ENCODE data around the gene FRMPD3.

FRMPD3 gene

GRCh38 chrX:107442914-107443527 is 6.4 kb upstream of the FRMPD3 start:
- TF ChIP-seq, protein P1, sequence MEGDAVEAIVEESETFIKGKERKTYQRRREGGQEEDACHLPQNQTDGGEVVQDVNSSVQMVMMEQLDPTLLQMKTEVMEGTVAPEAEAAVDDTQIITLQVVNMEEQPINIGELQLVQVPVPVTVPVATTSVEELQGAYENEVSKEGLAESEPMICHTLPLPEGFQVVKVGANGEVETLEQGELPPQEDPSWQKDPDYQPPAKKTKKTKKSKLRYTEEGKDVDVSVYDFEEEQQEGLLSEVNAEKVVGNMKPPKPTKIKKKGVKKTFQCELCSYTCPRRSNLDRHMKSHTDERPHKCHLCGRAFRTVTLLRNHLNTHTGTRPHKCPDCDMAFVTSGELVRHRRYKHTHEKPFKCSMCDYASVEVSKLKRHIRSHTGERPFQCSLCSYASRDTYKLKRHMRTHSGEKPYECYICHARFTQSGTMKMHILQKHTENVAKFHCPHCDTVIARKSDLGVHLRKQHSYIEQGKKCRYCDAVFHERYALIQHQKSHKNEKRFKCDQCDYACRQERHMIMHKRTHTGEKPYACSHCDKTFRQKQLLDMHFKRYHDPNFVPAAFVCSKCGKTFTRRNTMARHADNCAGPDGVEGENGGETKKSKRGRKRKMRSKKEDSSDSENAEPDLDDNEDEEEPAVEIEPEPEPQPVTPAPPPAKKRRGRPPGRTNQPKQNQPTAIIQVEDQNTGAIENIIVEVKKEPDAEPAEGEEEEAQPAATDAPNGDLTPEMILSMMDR (IDR thresholded peaks at IDR 0.05; ENCODE audit: low read depth, low read length): no peak
- DNase-seq (ENCODE audit: low read depth, low spot score): no peak
- in situ Hi-C loops (cut with HindIII; ENCODE audit: low sequenced_read_pairs): no loop called here
- H3K4me3 ChIP-seq (ENCODE audit: low read depth, low read length): no peak overlapping the region

GRCh38 chrX:107445146-107445545 is 4.3 kb upstream of the FRMPD3 start:
- H3K4me3 ChIP-seq (ENCODE audit: low read depth, low read length): no peak overlapping the region
- no peak for DNase-seq (ENCODE audit: low read depth, low spot score)
- TF ChIP-seq, protein P1 (IDR thresholded peaks at IDR 0.05; ENCODE audit: low read depth, low read length): no peak
- in situ Hi-C loops (cut with HindIII; ENCODE audit: low sequenced_read_pairs): no loop called here

- H3K4me3 ChIP-seq (ENCODE audit: low read depth, low read length): no peak overlapping the region
- in situ Hi-C loops (cut with HindIII; ENCODE audit: low sequenced_read_pairs): no loop called here
- no peak for DNase-seq (ENCODE audit: low read depth, low spot score)
- TF ChIP-seq, protein P1 (IDR thresholded peaks at IDR 0.05; ENCODE audit: low read depth, low read length): no peak
These were observed 3.8 kb upstream of the FRMPD3 start for GRCh38 chrX:107445631-107446030.

DNA sequence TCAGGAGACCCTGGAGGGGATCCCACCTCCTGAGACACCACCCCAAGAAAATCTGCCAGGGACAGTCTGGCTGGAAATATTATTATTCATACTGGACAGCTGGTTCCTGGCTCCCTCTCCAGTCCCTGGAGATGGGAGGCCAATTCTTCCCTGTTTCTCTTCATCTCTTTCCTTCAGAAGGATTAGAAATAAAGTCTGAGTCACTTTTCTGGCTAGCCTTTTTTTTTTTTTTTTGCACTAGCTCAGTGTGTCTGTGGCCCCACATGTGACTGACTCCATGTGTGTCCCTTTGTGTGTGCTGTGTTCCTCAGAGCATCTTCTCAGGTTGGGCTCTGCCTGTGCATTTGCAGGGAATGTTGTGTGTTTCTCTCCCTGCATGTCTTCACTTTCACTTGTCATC is 1.8 kb upstream of the FRMPD3 start:
- TF ChIP-seq, protein P1 (IDR thresholded peaks at IDR 0.05; ENCODE audit: low read depth, low read length): no peak
- no peak for DNase-seq (ENCODE audit: low read depth, low spot score)
- in situ Hi-C loops (cut with HindIII; ENCODE audit: low sequenced_read_pairs): no loop called here
- no peak overlapping the region for H3K4me3 ChIP-seq (ENCODE audit: low read depth, low read length)

GRCh38 chrX:107448625-107448997 is 841 bp upstream of the FRMPD3 start:
- DNase-seq (ENCODE audit: low read depth, low spot score): no peak
- no peak overlapping the region for H3K4me3 ChIP-seq (ENCODE audit: low read depth, low read length)
- in situ Hi-C loops (cut with HindIII; ENCODE audit: low sequenced_read_pairs): no loop called here
- TF ChIP-seq, protein P1 (IDR thresholded peaks at IDR 0.05; ENCODE audit: low read depth, low read length): no peak

DNA sequence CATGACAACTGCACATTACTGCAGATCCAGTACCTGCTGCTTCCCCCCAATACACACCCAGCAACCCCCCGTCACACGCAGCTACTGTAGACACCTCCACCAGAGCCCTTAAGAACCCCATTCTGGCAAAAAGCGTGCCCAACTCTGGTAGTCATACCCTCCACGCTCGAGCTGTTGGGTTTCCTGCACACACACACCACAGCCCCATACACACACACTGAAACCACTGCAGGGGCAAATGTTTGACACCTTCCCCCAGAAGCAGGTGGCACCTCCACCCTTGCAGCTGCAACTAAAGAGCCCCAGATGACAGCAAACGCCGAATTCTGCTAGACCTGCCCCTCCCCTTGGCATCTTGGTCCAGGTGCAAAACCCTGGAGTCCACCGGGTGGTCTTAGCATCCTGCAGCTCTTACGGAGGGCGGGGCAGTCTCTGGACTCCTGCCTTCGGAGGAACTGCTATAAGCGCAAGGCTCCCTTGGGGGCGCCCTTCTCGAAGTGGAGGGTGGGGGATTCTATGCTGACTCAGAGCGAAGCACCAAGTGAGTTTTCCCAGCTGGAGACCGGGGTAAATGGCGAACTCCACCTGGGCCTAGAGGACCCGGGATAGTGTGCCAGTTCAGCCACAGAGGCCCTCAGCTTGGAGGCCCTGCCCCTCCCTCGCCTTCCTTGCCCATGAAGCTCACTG is 1.5 kb downstream of the FRMPD3 start:
- no peak overlapping the region for H3K4me3 ChIP-seq (ENCODE audit: low read depth, low read length)
- TF ChIP-seq, protein P1 (IDR thresholded peaks at IDR 0.05; ENCODE audit: low read depth, low read length): peak; percentile 9
- DNase-seq (ENCODE audit: low read depth, low spot score): no peak
- in situ Hi-C loops (cut with HindIII; ENCODE audit: low sequenced_read_pairs): no loop called here
